HG03378 (cell line): ENCODE measurements around the gene ANKZF1.
"Not testable (repeated sequence)": the region's sequence is repeated elsewhere in the genome, so short reads cannot be mapped to it uniquely, and the experiment has no call there.

Experiments
- ATAC-seq: cut with Tn5 transposase; IDR thresholded peaks from one replicate; pipeline ENCODE4 v1.9.1; 2021; ENCODE audit warnings: mild to moderate bottlenecking, moderate library complexity; ENCODE audit not compliant: unreplicated experiment

Gene ANKZF1

DNA sequence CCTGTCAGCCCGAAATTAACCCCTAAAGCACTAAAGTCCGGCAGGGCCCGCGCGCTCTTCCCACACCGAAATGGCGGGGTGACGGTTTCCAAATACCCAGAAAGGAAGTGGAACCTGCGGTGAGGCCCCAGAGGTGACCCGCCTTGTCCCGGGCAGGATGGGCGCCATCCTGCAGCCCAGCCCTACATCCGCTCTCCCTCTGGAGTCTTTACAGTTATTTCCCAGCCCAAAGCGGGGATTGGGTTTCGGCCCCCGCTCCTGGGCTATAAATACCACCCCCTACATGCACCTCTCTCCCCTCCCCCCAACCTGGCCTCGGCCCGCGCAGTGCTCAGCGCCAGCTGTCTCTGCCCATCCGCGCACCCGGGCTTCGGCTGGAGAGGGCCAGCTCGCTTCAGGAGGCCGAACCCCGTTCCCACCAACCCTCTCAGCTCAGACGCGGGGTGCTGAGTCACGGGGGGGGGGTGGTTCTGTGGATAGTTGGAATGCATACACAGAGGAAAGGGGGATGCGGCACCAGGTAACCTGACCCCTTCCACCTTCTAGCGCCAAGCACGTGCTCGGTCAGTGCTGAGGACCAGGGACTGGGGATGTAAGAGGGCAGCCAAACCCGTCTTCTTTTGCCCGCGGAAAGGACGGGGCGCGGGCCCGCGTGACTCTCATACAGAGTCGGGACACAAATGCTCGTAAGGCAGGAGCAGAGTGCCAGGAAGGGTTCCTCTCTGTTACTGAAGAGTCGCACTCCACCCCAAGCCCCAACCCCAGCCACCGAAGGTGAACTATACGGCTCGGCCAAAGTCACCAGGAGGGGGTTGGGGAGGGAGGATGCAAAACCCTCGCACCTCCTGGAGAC lies 23.5 kb downstream of the ANKZF1 start, which contains the start of gene TUBA4B:
TSS of gene TUBA4B (plus strand) at position 344 of the 853 bp plus-strand sequence. CDS start at position 509, 165 bp downstream.
- ATAC-seq, result no peak

GRCh38 chr2:219253753-219254589 lies 24.4 kb downstream of the ANKZF1 start, which contains the start of gene TUBA4A:
Gene TUBA4A, minus strand, starts transcription at chr2:219253918. Its CDS starts 60 bp downstream, at chr2:219253858.
- ATAC-seq, result peak; percentile 32

DNA sequence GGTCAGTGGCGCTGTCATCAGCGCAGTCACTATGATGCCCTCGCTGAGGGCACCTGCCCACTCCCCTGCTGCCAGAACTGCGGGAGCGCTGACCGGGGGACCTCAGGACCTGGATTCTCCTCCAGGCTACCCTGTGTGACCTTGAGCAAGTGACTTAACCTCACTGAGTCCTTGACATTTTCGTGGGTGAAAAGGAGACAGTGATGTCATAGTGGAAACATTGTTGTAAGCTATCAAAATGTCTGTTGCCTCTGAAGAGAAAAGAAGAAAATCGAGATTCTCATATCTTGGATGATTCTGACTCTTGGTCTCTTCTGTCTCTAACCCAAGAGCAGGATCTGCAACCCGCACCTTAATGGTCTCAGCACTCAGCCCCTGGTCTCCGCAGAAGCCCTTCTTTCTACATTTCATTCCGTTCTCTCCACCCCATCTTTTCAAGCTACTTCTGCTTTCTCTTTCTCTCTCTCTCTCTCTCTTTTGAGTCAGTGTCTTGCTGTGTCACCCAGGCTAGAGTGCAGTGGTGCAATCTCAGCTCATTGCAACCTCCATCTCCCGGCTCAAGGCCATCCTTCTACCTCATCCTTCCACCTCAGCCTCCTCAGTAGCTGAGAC lies 25.1 kb downstream of the ANKZF1 start:
- peak; percentile 35 for ATAC-seq

DNA sequence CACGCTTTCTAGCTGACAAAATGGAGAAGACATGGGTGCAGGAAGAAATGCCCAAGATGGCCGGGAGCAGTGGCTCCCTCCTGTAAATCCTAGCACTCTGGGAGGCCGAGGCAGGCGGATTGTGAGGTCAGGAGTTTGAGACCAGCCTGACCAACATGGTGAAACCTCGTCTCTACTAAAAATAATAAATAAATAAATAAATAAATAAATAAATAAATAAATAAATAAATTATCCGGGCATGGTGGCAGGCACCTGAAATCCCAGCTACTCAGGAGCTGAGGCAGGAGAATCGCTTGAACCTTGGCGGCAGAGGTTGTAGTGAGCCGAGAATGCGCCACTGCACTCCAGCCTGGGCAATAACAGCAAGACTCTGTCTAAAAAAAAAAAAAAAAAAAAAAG lies 29.3 kb downstream of the ANKZF1 start:
- not testable (repeated sequence) for ATAC-seq

DNA sequence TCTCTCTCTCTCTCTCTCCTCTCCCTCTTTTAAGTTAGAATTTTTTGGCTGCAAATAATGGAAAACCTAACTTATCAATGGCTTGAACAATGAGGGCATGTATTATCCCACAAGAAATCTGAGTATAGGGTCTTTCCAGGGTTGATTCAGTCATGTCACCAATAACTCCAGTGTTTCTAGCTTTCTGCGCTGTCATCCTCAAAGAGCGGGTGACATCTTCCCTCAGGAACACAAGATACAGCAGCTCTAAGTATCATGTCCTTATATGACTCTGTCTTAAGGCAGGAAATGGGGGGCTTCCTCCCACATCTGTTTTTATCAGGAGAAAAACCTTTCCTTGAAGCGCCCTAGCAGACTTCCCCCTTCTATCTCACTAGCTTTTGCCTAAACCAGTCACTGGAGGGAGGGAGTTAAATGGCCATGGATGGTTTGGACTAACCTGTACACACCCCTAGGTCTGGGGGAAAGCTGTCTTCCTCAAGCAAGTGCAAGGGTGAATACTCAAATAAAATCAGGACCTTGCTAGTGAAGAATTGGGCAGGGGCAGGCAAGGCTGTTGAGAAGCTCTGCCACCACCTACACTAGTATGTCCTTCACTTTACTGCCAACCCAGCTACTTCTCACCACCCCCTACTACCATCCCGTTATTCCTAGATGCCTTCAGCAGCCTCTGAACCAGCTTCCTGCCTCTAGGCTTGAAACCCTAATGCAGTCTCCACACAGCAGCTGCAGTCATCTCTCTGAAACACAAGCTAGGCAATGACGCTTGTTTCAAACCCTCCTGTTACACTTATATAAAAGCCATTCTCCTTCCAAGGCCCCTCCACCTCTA lies 31.6 kb downstream of the ANKZF1 start:
- ATAC-seq, result no peak

DNA sequence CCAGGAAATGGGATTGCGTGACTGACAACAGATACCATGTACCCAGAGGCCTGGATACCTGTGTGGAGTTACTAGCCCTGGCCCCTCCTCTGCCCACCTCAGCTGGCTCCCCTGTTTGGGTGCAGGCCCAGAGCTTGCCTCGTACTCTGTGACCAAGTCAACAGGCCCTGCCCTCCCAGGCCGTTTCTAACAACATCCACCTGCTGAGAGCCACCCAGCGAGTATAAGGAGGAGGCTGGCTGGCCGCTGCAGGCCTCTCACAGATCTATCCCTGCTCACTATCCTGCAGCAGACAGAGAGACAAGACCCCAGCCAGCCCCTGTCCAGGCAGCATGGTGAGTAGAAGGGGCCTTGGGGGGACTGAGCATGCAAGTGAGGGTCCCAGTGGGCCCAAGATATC lies 36.6 kb downstream of the ANKZF1 start:
- no peak for ATAC-seq

DNA sequence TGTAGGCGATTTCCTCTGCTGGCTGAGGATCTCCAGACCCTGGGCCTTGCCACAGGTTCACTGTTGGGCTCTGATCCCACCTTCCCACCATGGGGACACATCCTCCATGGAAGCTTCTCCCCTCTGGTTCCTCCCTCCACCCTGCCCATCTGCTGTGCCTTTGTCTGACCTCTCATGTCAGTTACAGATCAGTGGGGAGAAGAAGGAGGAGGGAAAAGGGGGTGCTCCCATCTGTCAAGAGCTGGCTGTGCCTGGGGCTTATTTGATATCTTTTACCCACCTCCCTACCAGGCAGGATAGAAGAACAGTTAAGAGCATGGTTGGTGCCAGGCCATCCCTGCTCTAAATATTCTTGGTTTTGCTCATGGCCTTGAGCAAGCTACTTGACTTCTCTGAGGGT lies 37.3 kb downstream of the ANKZF1 start:
- no peak for ATAC-seq

DNA sequence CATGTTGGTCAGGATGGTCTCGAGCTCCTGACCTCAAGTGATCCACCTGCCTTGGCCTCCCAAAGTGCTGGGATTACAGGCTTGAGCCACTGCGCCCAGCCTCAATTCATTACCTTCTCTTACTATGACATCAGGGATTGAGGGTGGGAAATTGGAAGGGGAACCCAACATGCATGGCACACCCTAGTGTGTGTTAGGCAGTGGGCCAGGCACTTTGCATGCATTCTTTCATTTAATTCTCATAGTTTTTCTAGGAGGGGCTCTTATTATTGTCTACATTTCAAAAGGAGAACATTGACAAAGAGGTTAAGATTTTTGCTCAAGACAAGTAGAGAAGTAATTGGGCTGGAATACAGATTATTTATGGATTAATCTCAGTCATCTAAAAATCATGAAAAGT lies 38.7 kb downstream of the ANKZF1 start:
- ATAC-seq, result no peak

GRCh38 chr2:219269362-219270054 lies 39.9 kb downstream of the ANKZF1 start:
- ATAC-seq, result no peak

GRCh38 chr2:219270055-219270372 lies 40.4 kb downstream of the ANKZF1 start:
- no peak for ATAC-seq

DNA sequence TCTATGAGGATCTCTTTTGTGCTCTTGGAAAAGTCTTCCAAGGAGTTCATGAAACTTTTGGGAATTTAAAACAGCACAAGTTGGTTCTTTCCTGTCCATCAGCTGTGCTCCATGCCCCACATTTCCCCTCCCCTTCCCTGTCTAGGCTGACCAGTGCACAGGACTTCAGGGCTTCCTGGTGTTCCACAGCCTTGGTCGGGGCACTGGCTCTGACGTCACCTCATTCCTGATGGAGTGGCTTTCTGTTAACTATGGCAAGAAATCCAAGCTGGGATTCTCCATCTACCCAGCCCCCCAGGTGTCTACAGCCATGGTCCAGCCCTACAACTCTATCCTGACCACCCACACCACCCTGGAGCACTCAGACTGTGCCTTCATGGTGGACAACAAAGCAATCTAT lies 41.4 kb downstream of the ANKZF1 start:
- no peak for ATAC-seq

- ATAC-seq, result no peak
These were observed 42.8 kb downstream of the ANKZF1 start for GRCh38 chr2:219272356-219272755.

DNA sequence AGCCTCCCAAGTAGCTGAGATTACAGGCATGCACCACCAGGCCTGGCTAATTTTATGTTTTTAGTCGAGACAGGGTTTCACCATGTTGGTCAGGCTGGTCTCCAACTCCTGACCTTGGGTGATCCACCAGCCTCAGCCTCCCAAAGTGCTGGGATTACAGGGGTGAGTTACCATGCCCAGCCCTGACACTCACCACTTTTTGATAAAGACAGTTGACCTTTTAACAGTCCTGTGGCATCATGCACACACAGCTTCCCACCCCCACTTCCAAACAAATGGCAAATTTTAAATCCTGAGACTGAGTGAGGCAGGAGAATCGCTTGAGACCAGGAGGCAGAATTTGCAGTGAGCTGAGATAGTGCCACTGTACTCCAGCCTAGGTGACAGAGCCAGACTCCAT lies 43.4 kb downstream of the ANKZF1 start:
- no peak for ATAC-seq

GRCh38 chr2:219273937-219274336 lies 44.3 kb downstream of the ANKZF1 start:
- ATAC-seq, result no peak

- no peak for ATAC-seq
These were observed 44.8 kb downstream of the ANKZF1 start for GRCh38 chr2:219274361-219274921.

DNA sequence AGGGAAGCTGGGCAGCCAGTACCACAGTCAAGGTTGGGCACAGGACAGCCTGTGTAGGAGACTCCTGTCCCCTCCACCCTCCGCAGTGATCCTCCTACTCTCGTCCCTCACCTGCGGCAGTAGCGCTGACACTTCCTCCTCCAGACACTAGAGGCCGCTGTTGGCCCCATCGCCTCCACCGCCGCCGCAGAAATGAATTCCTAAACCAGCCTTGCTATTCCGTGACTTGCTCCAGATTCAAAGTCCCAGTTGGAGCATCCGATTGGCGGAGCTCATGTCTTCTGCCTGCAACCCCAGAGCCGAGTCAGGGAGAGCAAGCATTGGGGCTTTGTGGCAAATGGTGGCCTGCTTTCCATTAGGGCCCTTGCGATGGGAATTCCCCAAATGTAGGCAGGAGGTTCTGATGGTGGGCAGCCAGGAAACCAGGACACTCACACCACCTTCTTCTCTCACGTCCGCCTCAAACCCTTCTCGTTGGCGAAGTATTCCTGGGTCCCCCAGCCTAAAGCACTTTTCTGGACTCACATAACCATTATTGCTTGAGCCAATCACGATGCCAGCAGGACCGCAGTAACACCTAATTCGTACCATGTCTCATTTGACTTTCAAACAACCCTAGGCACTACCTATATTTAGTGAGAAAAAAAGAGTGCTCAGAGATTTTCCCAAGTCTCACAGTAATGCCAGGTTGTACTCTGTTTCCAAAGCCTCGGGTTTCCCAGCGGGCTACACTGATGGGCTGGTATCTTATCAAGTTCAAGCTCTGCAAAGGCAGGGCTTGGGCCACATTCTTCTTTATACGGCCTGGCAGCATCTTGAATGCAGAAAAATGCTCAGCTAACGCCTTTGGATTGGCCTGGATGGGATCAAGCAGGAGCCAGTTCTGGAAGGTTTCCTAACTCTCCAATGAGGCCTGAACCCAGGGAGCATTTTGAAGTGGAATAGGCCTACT lies 48.4 kb downstream of the ANKZF1 start:
- ATAC-seq, result no peak

- ATAC-seq, result no peak
These were observed 49.1 kb downstream of the ANKZF1 start for GRCh38 chr2:219278655-219279150.

DNA sequence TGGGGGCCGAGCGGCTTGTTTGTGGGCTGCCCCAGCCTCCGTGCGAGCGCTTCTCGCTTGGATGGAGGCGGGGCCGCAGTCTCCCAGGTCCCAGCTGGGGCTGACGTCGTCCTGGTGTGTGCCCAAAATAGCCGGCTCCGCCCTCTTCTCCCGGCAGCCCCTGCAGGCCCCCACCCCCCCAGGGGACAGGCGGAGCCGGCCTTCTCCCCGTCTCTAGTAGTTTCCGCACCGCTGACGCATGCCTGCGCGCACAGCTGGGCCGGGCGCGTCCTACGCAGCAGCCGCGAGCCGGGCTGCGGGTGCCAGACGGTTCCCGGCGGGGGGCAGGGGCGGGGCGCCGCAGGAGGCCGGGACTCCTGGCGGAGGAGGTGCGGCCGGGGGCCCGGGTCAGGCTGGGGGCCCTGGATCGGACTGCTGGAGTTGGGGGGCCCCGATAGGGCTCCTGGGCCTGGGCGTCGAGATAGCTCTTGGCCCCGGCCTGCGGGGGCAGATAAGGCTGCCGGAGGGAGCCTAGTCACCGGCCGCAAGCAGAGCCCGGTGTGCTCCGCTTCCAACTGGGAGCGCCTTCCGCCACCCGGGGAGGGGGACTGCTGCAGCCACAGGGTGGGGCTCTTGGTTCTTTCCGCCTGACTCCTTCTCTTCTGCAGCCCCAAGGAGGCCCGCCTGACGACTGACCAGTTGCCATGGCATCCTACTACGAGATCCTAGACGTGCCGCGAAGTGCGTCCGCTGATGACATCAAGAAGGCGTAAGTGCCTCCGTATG lies 49.7 kb downstream of the ANKZF1 start, which contains the start of gene DNAJB2:
TSS of gene DNAJB2 (plus strand) at position 216 of the 765 bp plus-strand sequence. CDS start at position 684, 468 bp downstream.
- ATAC-seq, result peak; percentile 75
